Heart left ventricle (tissue), 16 donors: ENCODE data around the gene SNAP91. TPM values are rescaled to one million over a fixed set of nuclear protein-coding genes. Genes with fewer than 3 reads are reported as not detected.

ENCODE experiments used
- ATAC-seq, 4 donors: fragments of 200-7000 bp; cut with Tn5 transposase; one replicate each; pipeline ENCODE4 v1.9.1; 2020 to 2022; ENCODE audit warnings: moderate library complexity in 4 of 4, mild to moderate bottlenecking in 3 of 4, moderate number of reproducible peaks in 1 of 4
- DNase-seq, 5 donors: peaks; one replicate each; pipeline ENCODE4 v3.0.0-alpha.2; 2020
- H3K27ac ChIP-seq, 12 donors: fragments of 200-600 bp; sonication (generic) in 4 of 12; one replicate each; pipeline versions ENCODE4 v1.5.0 to v1.8.0; 2016 to 2022; ENCODE audit warnings: mild to moderate bottlenecking in 2 of 12
- H3K27me3 ChIP-seq, 9 donors: fragments of 200-600 bp; sonication (generic) in 2 of 9; one replicate each; pipeline versions ENCODE4 v1.5.1 to v1.8.0; 2016 to 2022; ENCODE audit warnings: mild to moderate bottlenecking in 3 of 9
- H3K36me3 ChIP-seq, 9 donors: fragments of 200-600 bp; sonication (generic) in 2 of 9; one replicate each; pipeline versions ENCODE4 v1.5.0 to v1.8.0; 2018 to 2022; ENCODE audit warnings: mild to moderate bottlenecking in 2 of 9
- H3K4me1 ChIP-seq, 12 donors: fragments of 200-600 bp; sonication (generic) in 4 of 12; one replicate each; pipeline versions ENCODE4 v1.5.0 to v1.8.0; 2016 to 2022; ENCODE audit warnings: mild to moderate bottlenecking in 3 of 12
- H3K4me3 ChIP-seq, 12 donors: fragments of 200-600 bp; sonication (generic) in 4 of 12; one replicate each; pipeline versions ENCODE4 v1.5.0 to v1.8.0; 2017 to 2022; ENCODE audit warnings: mild to moderate bottlenecking in 9 of 12, moderate library complexity in 4 of 12
- H3K9me3 ChIP-seq, 12 donors: fragments of 200-600 bp; sonication (generic) in 4 of 12; one replicate each; pipeline versions ENCODE4 v1.5.0 to v1.8.0; 2016 to 2022; ENCODE audit warnings: mild to moderate bottlenecking in 1 of 12
- POLR2A ChIP-seq, 2 donors: fragments of 450-650 bp; IDR thresholded peaks; one replicate each; pipeline ENCODE4 v1.6.1; 2017; ENCODE audit warnings: antibody characterized with exemption in 2 of 2, mild to moderate bottlenecking in 2 of 2, moderate library complexity in 2 of 2
- WGBS, 4 donors: extraction: QIAGEN DNeasy Blood & Tissue Kit in 2 of 4; methylation state at CpG; one replicate each; pipeline versions ENCODE4 v1.1.5 to v1.1.7; 2013 to 2018; 5-methylcytosine and 5-hydroxymethylcytosine counted together
- intact Hi-C, 10 donors: fragments of 100-400 bp; cut with DNase I; formaldehyde crosslinking; loops; one replicate each; pipeline versions ENCODE4 v1.11.1 to v1.14.2; 2022
- polyA plus RNA-seq, 2 donors: library from polyadenylated mRNA; stranded (reverse); fragments of 200-250 nt; gene quantifications; one replicate each; pipeline ENCODE4 v1.2.3, GENCODE V29; 2013
- total RNA-seq, 9 donors: library from RNA; depleted of rRNA in 2 of 9; stranded (reverse); fragments of >200 nt in 2 of 9; fragmentation: NEBNext Ultra II Directional in 3 of 9; extraction: Animal tissue kit (Norgen Biotek cat#: 25700) in 3 of 9; gene quantifications; one replicate each; pipeline versions ENCODE4 v1.1.0 to v1.2.4, GENCODE V29; 2016 to 2023
- TF ChIP-seq, protein P1 (sequence below), 12 donors: fragments of 200-600 bp; sonication (generic) in 4 of 12; IDR thresholded peaks; one replicate each; pipeline versions ENCODE4 v1.5.0 to v1.8.0; 2018 to 2022; ENCODE audit warnings: antibody characterized with exemption in 12 of 12, mild to moderate bottlenecking in 5 of 12
- donor health status: ischemic (EF 13 %, LVEDD 7.1; RV severe dilation, severe dysfunction).
- donor health status: healthy with polysubstance abuse.
- donor health status: DM: no; HTN: yes; CAD: no.
- donor health status: DM: no; HTN: no; CAD: no.
- donor health status: ischemic (EF 25% LVEDD 6.9; RV normal size, moderate dysfunction).
- donor health status: ischemic (EF 25% LVEDD 5.7; RV mildly dilated, moderate dysfunction).
- donor health status: healthy.
- donor health status: DM: yes; HTN: yes; CAD: no.
- donor health status: ischemic (EF 35%, LVEDD 5.7; RV mildly dilated, moderate dysfunction).
- donor health status: nonischemic (EF 11% LVEDD 7.7; RV severe dilation, severe dysfunction).
- donor health status: DM: yes; HTN: yes; CAD: no.
- donor health status: PGD.
- donor health status: ischemic (EF 29% LVEDD 5.4; RV normal size, mild dysfunction).
- donor health status: nonischemic (EF 23%, LVEDD 6.1; RV moderate dilation, normal function).

The SNAP91 gene
- total and polyA plus RNA-seq, 11 donors, result 0.19 to 3.9 (median 1.8) TPM

- H3K27me3 ChIP-seq, result no peaks in the 10 kb centered on the region
- no peak for TF ChIP-seq POLR2A (IDR thresholded peaks at IDR 0.05)
- TF ChIP-seq, protein P1, sequence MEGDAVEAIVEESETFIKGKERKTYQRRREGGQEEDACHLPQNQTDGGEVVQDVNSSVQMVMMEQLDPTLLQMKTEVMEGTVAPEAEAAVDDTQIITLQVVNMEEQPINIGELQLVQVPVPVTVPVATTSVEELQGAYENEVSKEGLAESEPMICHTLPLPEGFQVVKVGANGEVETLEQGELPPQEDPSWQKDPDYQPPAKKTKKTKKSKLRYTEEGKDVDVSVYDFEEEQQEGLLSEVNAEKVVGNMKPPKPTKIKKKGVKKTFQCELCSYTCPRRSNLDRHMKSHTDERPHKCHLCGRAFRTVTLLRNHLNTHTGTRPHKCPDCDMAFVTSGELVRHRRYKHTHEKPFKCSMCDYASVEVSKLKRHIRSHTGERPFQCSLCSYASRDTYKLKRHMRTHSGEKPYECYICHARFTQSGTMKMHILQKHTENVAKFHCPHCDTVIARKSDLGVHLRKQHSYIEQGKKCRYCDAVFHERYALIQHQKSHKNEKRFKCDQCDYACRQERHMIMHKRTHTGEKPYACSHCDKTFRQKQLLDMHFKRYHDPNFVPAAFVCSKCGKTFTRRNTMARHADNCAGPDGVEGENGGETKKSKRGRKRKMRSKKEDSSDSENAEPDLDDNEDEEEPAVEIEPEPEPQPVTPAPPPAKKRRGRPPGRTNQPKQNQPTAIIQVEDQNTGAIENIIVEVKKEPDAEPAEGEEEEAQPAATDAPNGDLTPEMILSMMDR (IDR thresholded peaks at IDR 0.05), result no peak
- H3K9me3 ChIP-seq, result no peaks in the 10 kb centered on the region
- ATAC-seq (no peak), DNase-seq (no peak)
- H3K36me3 ChIP-seq, result no peaks in the 10 kb centered on the region
- H3K27ac ChIP-seq, result no peak overlapping the region
- no peaks in the 10 kb centered on the region for H3K4me1 ChIP-seq
- 55 to 67% (median 60%) methylated on average over 1 of the region's 1 CpG for WGBS, 4 donors
- intact Hi-C loops, result no loop called here
- H3K4me3 ChIP-seq, result no peak overlapping the region
Measured at GRCh38 chr6:83597051-83597450, 111.8 kb downstream of the SNAP91 start.

DNA sequence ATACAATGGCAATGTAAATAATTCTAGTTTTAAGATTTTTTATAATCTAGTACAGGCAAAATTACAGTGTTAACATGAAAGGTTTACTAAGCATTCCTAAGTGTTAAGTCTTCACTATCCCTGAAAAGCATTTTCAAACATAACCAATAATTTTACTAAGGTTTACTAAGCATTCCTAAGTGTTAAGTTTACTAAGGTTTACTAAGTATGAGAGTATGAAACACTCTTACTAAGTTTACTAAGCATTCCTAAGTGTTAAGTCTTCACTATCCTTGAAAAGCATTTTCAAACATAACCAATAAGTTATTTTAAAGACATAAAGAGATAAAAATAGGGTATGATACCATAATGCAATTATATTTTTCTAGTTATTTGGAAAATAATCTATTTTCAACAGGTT lies 114.0 kb downstream of the SNAP91 start:
- intact Hi-C loops, result no loop called here
- Histone ChIP-seq H3K4me1 (no peaks in the 10 kb centered on the region), H3K36me3 (no peaks in the 10 kb centered on the region), H3K9me3 (no peaks in the 10 kb centered on the region), H3K27ac (no peak overlapping the region), H3K4me3 (no peak overlapping the region), H3K27me3 (no peaks in the 10 kb centered on the region)
- TF ChIP-seq, protein P1 (IDR thresholded peaks at IDR 0.05), result no peak
- no peak for TF ChIP-seq POLR2A (IDR thresholded peaks at IDR 0.05)
- ATAC-seq, result no peak
- no peak for DNase-seq

DNA sequence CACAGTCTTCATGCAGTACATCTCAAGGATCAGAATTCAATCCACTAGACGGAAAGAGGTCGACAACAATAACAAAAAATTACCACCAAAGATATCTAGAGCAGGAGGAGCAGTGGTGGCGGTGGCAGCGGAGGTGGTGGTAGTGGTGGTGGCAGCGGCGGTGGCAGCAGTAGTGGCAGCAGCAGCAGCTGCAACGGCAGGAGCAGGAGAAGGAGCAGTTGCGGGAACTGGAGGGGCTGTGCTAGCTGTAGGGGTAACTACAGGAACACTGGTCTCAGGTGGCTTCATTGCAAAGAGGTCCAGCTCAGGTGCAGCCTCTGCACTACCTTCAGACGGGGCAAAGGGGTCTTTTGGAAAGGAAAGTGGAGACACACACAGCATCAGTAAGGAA lies 115.5 kb downstream of the SNAP91 start:
- DNase-seq (no peak), ATAC-seq (no peak)
- 87 to 93% (median 89%) methylated on average over 9 of the region's 9 CpGs for WGBS, 4 donors
- no peak overlapping the region for H3K27ac ChIP-seq
- no peaks in the 10 kb centered on the region for H3K27me3 ChIP-seq
- no peak for TF ChIP-seq POLR2A (IDR thresholded peaks at IDR 0.05)
- TF ChIP-seq, protein P1 (IDR thresholded peaks at IDR 0.05), result no peak
- no peaks in the 10 kb centered on the region for H3K36me3 ChIP-seq
- no peaks in the 10 kb centered on the region for H3K4me1 ChIP-seq
- intact Hi-C loops, result no loop called here
- H3K4me3 ChIP-seq, result no peak overlapping the region
- no peaks in the 10 kb centered on the region for H3K9me3 ChIP-seq

- H3K27ac ChIP-seq, result no peak overlapping the region
- no peaks in the 10 kb centered on the region for H3K4me1 ChIP-seq
- TF ChIP-seq, protein P1 (IDR thresholded peaks at IDR 0.05), result peak in 7 of 12 donors; percentile 8 to 33 (median 20)
- no peak for TF ChIP-seq POLR2A (IDR thresholded peaks at IDR 0.05)
- ATAC-seq (peak in 1 of 4 donors; percentile 29), DNase-seq (no peak)
- intact Hi-C loops, result no loop called here
- no peaks in the 10 kb centered on the region for H3K36me3 ChIP-seq
- WGBS, 4 donors, result 74 to 82% (median 77%) methylated on average over 2 of the region's 2 CpGs
- no peaks in the 10 kb centered on the region for H3K9me3 ChIP-seq
- H3K27me3 ChIP-seq, result no peaks in the 10 kb centered on the region
- no peak overlapping the region for H3K4me3 ChIP-seq
Measured at GRCh38 chr6:83592770-83593394, 116.0 kb downstream of the SNAP91 start.
